ENCODE data around the gene GARRE1.
"Not testable (repeated sequence)": the region's sequence is repeated elsewhere in the genome, so short reads cannot be mapped to it uniquely, and the experiment has no call there.

The GARRE1 gene, protein sequence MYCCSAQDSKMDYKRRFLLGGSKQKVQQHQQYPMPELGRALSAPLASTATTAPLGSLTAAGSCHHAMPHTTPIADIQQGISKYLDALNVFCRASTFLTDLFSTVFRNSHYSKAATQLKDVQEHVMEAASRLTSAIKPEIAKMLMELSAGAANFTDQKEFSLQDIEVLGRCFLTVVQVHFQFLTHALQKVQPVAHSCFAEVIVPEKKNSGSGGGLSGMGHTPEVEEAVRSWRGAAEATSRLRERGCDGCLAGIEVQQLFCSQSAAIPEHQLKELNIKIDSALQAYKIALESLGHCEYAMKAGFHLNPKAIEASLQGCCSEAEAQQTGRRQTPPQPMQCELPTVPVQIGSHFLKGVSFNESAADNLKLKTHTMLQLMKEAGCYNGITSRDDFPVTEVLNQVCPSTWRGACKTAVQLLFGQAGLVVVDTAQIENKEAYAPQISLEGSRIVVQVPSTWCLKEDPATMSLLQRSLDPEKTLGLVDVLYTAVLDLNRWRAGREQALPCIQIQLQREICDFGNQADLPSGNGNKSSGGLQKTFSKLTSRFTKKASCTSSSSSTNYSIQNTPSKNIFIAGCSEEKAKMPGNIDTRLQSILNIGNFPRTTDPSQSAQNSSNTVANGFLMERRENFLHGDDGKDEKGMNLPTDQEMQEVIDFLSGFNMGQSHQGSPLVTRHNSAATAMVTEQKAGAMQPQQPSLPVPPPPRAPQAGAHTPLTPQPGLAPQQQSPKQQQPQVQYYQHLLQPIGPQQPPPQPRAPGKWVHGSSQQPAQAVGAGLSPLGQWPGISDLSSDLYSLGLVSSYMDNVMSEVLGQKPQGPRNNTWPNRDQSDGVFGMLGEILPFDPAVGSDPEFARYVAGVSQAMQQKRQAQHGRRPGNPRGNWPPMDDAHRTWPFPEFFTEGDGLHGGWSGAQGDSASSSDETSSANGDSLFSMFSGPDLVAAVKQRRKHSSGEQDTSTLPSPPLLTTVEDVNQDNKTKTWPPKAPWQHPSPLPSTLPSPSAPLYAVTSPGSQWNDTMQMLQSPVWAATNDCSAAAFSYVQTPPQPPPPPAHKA (N-terminal part only)

GRCh38 chr19:34254046-34254697 is at the start of gene GARRE1:
GARRE1 (plus strand) TSS chr19:34254554; CDS start chr19:34300474, 45,920 bp downstream.
- peak; percentile 85 for DNase-seq

DNA sequence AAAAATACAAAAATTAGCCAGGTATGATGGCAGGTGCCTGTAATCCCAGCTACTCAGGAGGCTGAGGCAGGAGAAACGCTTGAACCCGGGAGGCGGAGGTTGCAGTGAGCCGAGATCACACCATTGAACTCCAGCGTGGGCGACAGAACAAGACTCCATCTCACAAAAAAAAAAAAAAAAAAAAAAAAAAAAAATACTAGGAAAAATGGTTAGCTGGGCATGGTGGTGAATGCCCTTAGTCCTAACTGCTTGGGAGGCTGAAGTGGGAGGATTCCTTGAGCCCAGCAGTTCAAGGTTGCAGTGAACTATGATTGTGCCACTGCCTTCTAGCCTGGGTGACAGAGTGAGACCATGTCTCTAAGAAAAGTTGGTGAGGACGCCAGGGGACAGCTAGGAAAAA is 49.0 kb upstream of the GARRE1 start:
- DNase-seq, result not testable (repeated sequence)

DNA sequence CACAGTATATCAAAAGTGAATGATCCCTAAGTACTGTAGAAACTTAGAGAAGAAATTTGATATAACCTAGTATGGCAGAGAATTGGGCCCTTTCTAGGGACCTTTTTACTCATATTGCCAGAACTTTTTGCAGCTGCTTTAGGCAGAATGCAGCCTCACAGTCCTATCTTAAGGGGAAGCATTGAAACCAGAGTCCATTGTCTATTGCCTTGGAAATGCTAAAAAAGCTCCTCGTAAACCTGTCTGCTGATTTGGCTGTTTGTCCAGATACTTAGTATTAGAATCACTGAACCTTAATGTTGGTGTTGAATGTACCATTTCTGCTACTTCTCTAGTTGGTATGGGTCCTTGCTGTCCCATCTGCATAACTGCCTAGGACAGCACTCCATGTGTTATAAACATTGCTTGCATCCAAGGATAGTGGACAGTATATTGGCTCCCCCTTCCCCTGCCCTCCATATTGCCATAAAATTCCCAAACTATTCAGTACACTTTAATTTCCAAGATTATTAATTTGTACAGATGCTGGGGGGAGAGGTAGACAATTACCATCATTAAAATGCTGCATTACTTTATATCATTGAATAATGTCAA is 46.0 kb upstream of the GARRE1 start:
- no peak for DNase-seq

GRCh38 chr19:34209726-34210125 is 44.6 kb upstream of the GARRE1 start:
- DNase-seq, result no peak

GRCh38 chr19:34213283-34213682 is 41.1 kb upstream of the GARRE1 start:
- no peak for DNase-seq

GRCh38 chr19:34214040-34214439 is 40.3 kb upstream of the GARRE1 start:
- no peak for DNase-seq

- no peak for DNase-seq
Measured at GRCh38 chr19:34215006-34215665, 39.2 kb upstream of the GARRE1 start.

DNA sequence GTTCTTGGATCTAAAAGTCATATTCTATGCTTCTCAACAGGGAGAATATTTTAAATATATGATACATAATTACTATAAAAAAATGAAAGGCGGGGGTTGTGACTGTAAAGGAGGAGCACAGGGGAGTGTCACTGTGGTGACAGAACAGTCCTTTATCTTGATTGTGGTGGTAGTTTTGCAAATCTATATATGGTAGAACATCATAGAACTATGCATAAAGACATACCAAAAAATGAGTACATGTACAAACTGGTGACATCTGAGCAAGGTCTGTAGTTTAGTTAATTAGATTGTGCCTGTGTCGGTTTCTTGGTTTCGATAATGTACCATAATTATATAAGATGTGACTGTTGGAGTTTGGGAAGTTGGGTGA is 38.7 kb upstream of the GARRE1 start:
- no peak for DNase-seq

DNA sequence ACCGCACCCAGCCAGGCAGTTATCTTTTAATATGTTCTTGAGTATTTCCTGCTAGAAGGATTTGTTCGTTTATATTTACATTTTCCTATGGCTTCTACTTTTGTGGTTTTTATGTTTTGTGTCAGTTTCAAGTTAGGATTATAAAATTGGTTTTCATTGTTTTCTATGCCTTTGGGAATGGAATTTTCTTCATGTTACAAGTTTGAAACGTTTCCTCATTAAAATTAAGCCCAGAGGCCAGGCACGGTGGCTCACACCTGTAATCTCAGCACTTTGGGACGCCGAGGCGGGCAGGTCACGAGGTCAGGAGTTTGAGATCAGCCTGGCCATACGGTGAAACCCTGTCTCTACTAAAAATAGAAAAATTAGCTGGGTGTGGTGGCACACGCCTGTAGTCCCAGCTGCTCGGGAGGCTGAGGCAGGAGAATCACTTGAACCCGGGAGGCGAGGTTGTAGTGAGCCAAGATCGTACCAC is 37.6 kb upstream of the GARRE1 start:
- DNase-seq, result not testable (repeated sequence)

GRCh38 chr19:34217952-34218817 is 36.2 kb upstream of the GARRE1 start:
- peak; percentile 74 for DNase-seq

DNA sequence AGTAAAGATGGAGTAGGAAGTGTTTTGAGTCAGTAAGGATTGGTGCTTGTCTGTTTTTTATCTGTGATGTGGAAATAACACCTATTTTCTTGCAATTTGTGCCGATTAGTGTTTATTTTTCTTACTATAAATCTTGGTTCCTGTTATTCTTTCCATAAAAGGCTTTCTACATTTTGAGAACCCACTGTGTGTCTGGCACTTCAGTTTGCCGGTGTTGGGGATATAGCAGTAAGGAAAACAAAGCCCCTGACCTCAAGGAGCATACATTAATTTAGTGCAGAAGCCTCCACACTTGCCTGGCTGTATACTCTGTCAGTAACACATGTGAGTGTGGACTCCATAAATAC is 35.6 kb upstream of the GARRE1 start:
- DNase-seq, result no peak

- peak; percentile 43 for DNase-seq
Measured at GRCh38 chr19:34220472-34221063, 33.8 kb upstream of the GARRE1 start.

GRCh38 chr19:34222386-34222785 is 32.0 kb upstream of the GARRE1 start:
- DNase-seq, result no peak

DNA sequence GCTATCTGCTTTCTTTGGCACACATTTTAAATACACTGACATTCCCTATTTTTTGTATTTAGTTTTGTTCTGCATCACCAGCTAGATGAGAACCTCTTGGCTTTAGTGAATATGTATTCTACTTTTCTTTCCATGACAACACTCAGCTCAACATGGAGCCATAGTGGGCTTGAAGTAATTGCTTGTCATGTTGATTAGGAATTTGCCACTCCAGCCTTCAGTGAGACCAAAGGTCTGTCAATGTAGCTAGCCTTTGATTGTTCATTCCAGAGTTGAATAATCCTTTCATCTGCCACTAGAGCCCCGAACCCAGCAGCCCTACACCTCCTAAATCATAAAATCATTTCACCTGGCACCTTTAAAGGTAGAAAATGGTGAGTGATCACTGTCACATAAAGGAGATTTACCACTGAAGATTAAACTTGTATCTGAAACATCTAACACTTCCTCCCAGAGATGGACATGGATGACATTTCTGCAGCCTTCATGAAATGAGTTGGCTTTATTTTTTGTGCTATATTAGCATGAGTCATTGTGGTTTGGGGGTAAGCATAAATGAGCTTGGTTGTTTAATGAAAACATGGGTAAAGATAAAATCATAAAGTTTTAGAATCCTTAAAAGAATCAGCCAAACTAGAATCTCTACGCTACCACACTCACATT is 29.2 kb upstream of the GARRE1 start:
- DNase-seq, result no peak

DNA sequence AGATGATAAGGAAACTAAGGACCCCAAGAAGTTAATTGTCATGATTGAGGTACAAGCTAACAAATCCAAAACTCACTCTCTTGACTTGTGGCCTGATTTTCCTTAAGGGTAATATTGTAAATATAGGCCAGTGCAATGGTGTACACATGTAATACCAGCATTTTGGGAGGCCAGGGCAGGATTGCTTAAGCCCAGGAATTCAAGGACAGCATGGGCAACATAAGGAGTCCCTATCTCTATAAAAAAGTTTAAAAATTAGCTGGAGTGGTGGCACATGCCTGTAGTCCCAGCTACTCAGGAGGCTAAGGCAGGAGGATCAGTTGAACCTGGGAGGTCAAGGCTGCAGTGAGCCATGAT is 28.7 kb upstream of the GARRE1 start:
- no peak for DNase-seq

GRCh38 chr19:34226036-34226435 is 28.3 kb upstream of the GARRE1 start:
- DNase-seq, result no peak

DNA sequence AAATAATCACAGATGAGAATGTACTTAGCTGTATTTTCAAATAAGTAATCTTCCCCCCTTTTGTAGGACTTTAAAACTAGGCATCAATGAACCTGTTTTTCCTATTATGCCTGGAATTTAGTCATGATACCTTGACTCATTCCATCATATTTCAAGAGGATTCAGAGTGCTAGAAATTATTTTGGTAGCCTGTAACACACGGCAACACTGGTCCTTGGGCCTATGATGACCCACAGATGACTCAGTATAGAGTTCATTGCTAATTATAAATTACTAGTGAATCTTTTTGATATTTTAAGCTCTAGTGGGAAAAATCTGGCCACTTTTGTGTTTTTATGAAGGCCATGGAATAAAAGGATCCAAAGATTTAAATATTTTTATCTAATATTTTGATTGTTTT is 26.0 kb upstream of the GARRE1 start:
- DNase-seq, result no peak

- DNase-seq, result no peak
Measured at GRCh38 chr19:34228762-34229161, 25.6 kb upstream of the GARRE1 start.

- no peak for DNase-seq
Measured at GRCh38 chr19:34229721-34230120, 24.6 kb upstream of the GARRE1 start.

GRCh38 chr19:34230820-34231219 is 23.5 kb upstream of the GARRE1 start:
- DNase-seq, result no peak
